SJSA1 (cell line): ENCODE data around the gene SMIM12. TPM values are rescaled to one million over a fixed set of nuclear protein-coding genes. Genes with fewer than 3 reads are reported as not detected.

Experiments
- DNase-seq, 2 experiments: peaks; one replicate each; pipeline ENCODE4 v3.0.0-alpha.2; 2015 to 2020; ENCODE audit warnings: low spot score in 2 of 2, low read depth in 1 of 2
- H3K27ac ChIP-seq: fragments of 250-450 bp; sonication (Bioruptor Pico); 2 replicates; pipeline ENCODE4 v1.5.1; 2020; ENCODE audit warnings: mild to moderate bottlenecking, moderate library complexity
- H3K27me3 ChIP-seq: fragments of 250-450 bp; sonication (Bioruptor Pico); replicated peaks from 2 replicates; pipeline ENCODE4 v1.5.1; 2020; ENCODE audit warnings: mild to moderate bottlenecking, moderate library complexity
- H3K36me3 ChIP-seq: fragments of 250-450 bp; sonication (Bioruptor Pico); 2 replicates; pipeline ENCODE4 v1.5.1; 2020; ENCODE audit warnings: mild to moderate bottlenecking
- H3K4me1 ChIP-seq: fragments of 250-450 bp; sonication (Bioruptor Pico); replicated peaks from 2 replicates; pipeline ENCODE4 v1.6.1; 2021; ENCODE audit warnings: mild to moderate bottlenecking
- H3K4me3 ChIP-seq: fragments of 250-450 bp; sonication (Bioruptor Pico); 2 replicates; pipeline ENCODE4 v1.5.1; 2020; ENCODE audit warnings: mild to moderate bottlenecking
- H3K9me3 ChIP-seq: fragments of 250-450 bp; sonication (Bioruptor Pico); replicated peaks from 2 replicates; pipeline ENCODE4 v1.5.1; 2020; ENCODE audit warnings: mild to moderate bottlenecking
- total RNA-seq: library from RNA; depleted of rRNA; stranded (reverse); fragments of >200 nt; shearing (Covaris generic); gene quantifications from 2 replicates; pipeline ENCODE4 v1.2.3, GENCODE V29; 2014

The SMIM12 gene
- total RNA-seq, 1 experiment from 2014 or later: 41.5 TPM

- H3K4me1 ChIP-seq: peaks cover 12% of the 10 kb centered on the region
- H3K9me3 ChIP-seq: no peaks in the 10 kb centered on the region
- no peak for DNase-seq
- no peak overlapping the region for H3K27ac ChIP-seq
- H3K27me3 ChIP-seq: peaks cover 19% of the 10 kb centered on the region
- no peak overlapping the region for H3K4me3 ChIP-seq
- H3K36me3 ChIP-seq: no peaks in the 10 kb centered on the region
Measured at GRCh38 chr1:34867415-34867814, 7.9 kb upstream of the SMIM12 start.

- DNase-seq: no peak
- H3K4me1 ChIP-seq: peaks cover 12% of the 10 kb centered on the region
- no peaks in the 10 kb centered on the region for H3K36me3 ChIP-seq
- H3K27ac ChIP-seq: no peak overlapping the region
- H3K4me3 ChIP-seq: peak overlapping the region; percentile 48
- no peaks in the 10 kb centered on the region for H3K9me3 ChIP-seq
- H3K27me3 ChIP-seq: peaks cover 13% of the 10 kb centered on the region
Measured at GRCh38 chr1:34866762-34867109, 7.2 kb upstream of the SMIM12 start.

DNA sequence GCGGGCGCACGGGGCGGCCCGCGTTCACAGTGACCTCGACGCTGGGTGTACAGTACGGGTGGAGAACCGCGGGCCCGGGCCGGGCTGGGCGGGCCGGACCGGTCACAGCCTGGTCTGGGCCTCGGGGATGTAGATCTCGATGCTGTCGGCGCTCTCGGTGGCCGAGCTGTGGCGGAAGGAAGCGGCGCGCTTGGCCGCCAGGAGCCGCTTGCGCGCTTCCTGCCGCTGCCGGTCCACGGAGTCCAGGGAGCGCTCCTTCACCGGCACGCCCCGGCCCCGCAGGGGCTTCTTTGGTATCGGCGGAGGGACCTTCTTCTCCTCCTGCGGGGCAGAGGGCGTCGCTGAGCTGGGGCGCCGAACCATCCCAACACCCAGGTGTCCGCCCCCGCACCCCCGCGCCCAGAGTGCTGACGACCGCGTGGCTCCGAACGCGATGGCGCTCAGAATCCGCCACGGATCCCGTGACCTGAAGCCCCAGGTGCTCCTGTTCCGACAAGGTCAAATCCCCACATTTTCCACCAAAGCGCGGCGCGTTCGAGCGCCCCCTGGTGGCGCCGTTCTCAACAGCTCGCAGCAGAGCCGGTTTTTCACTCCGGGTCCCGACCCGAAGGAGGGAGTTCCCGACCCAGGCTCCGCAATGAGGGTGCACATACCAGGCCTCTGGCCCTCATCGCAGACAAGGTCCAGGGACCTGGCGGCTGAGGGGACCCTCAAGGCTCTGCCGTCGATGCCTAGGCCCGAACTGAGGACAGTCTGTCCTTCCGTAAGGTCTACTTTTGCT, 6.6 kb upstream of the SMIM12 start:
- H3K9me3 ChIP-seq: no peaks in the 10 kb centered on the region
- peaks cover 13% of the 10 kb centered on the region for H3K27me3 ChIP-seq
- no peaks in the 10 kb centered on the region for H3K36me3 ChIP-seq
- peak overlapping the region; percentile 48 for H3K4me3 ChIP-seq
- H3K27ac ChIP-seq: no peak overlapping the region
- DNase-seq: peak; percentile 76 to 78
- peaks cover 12% of the 10 kb centered on the region for H3K4me1 ChIP-seq

DNA sequence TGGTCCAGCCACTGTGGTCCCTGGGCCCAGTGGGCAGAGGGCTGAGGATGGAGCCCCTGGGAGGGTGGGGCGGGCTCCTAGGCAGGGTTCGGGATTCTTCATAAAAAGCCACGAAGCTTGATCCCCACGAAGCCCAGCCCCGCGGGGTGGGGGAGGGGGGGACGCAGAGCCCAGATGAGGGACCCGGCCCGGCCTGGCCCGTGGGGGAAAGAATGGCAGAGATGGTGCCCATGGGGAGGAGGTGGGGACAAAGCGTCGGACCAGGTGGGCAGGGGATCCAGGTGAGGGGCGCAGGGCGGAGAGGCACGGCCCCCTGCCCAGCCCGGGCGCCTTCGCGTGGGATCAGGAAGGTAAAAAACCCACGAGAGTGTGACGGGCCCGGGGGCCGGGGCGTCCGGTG, 6.0 kb upstream of the SMIM12 start:
- Histone ChIP-seq H3K4me3 (peak overlapping the region; percentile 48), H3K9me3 (no peaks in the 10 kb centered on the region), H3K4me1 (peaks cover 12% of the 10 kb centered on the region), H3K27me3 (peaks cover 13% of the 10 kb centered on the region), H3K27ac (no peak overlapping the region), H3K36me3 (no peaks in the 10 kb centered on the region)
- no peak for DNase-seq

DNA sequence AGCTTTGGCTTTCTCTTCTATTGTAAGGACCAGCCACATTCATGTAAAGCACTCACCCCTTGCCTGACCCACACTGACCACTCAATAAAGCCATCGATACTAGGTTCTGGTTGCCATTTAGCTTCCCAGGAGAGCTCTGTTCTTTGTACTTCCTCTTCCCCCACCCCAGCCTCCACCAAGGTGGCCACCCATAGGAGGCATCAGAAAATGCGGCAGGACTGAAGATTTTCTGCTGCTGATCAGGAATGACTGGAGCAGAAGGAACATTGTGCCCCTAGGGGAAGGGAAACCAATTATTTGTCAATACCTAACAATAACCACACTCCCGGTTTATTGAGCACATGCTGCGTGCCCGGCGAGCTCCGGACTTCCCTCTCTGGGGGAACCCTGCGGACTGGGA, 5.2 kb upstream of the SMIM12 start:
- H3K27ac ChIP-seq: no peak overlapping the region
- H3K9me3 ChIP-seq: no peaks in the 10 kb centered on the region
- H3K4me1 ChIP-seq: peaks cover 15% of the 10 kb centered on the region
- no peak overlapping the region for H3K4me3 ChIP-seq
- no peaks in the 10 kb centered on the region for H3K36me3 ChIP-seq
- DNase-seq: no peak
- H3K27me3 ChIP-seq: peaks cover 13% of the 10 kb centered on the region

- no peak overlapping the region for H3K4me3 ChIP-seq
- H3K36me3 ChIP-seq: peaks cover 6% of the 10 kb centered on the region
- peaks cover 18% of the 10 kb centered on the region for H3K4me1 ChIP-seq
- no peaks in the 10 kb centered on the region for H3K9me3 ChIP-seq
- peaks cover 13% of the 10 kb centered on the region for H3K27me3 ChIP-seq
- H3K27ac ChIP-seq: no peak overlapping the region
- no peak for DNase-seq
Measured at GRCh38 chr1:34863501-34863900, 4.0 kb upstream of the SMIM12 start.

DNA sequence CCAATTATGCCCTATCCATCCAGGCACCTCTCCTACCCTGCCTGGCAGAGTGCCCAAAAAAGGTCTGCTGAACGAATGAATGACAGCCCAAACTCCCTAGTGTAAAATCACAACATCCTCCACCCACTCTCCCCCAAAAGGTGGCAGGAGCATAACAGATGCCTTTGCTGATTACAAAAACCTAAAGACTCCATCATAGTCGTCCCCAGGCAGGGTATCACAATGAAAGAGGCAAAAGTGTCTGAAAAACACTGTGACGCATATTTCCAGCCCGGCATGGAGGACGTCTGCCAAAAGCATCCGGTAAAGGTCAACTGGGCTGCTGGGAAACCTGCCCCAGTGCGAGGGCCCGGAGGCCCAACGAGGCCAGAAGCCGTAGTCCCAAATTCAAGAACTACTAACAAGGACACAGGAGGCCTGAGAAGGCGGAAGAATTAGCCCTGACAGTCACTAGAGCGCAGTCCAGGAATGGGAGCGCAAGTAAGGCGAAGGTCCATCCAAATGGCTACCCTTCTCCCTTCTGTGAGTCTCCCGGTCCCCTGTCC, 576 bp downstream of the SMIM12 start:
- H3K4me1 ChIP-seq: peaks cover 17% of the 10 kb centered on the region; the same call in 1 of the 2 replicates
- no peaks in the 10 kb centered on the region for H3K9me3 ChIP-seq
- peaks cover 41% of the 10 kb centered on the region for H3K36me3 ChIP-seq
- H3K27me3 ChIP-seq: no peaks in the 10 kb centered on the region; the same call in 1 of the 2 replicates
- H3K27ac ChIP-seq: peak overlapping the region; percentile 31
- peak overlapping the region; percentile 91 for H3K4me3 ChIP-seq
- peak in 1 of 2 experiments; percentile 6 for DNase-seq

DNA sequence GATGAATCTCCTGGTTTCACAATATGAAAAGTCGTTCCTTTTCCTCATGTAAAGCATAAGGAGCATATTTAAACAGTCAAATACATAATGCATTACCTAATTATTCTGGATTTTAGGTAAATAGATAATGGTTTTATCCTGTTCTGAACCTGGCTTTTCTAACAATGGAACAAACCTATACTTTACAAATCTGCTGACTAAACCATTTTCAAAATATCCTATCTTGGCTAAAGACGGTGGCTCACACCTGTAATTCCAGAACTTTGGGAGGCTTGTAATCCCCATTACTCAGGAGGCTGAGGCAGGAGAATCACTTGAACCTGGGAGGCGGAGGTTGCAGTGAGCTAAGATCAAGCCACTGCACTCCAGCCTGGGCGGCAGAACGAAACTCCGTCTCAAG, 2.9 kb downstream of the SMIM12 start:
- DNase-seq: no peak
- peaks cover 17% of the 10 kb centered on the region; the same call in 1 of the 2 replicates for H3K4me1 ChIP-seq
- no peak overlapping the region for H3K27ac ChIP-seq
- H3K27me3 ChIP-seq: no peaks in the 10 kb centered on the region
- no peaks in the 10 kb centered on the region for H3K9me3 ChIP-seq
- peaks cover 61% of the 10 kb centered on the region for H3K36me3 ChIP-seq
- no peak overlapping the region for H3K4me3 ChIP-seq

- no peak overlapping the region for H3K4me3 ChIP-seq
- no peaks in the 10 kb centered on the region for H3K9me3 ChIP-seq
- no peak overlapping the region for H3K27ac ChIP-seq
- DNase-seq: peak; percentile 76 to 92
- peaks cover 4% of the 10 kb centered on the region; the same call in 1 of the 2 replicates for H3K4me1 ChIP-seq
- no peaks in the 10 kb centered on the region for H3K27me3 ChIP-seq
- H3K36me3 ChIP-seq: peaks cover 71% of the 10 kb centered on the region
Measured at GRCh38 chr1:34852677-34853217, 6.8 kb downstream of the SMIM12 start.

- Histone ChIP-seq H3K27me3 (no peaks in the 10 kb centered on the region), H3K27ac (no peak overlapping the region), H3K36me3 (peaks cover 65% of the 10 kb centered on the region), H3K4me1 (no peaks in the 10 kb centered on the region), H3K4me3 (no peak overlapping the region), H3K9me3 (no peaks in the 10 kb centered on the region)
- DNase-seq: no peak
Measured at GRCh38 chr1:34851431-34852105, 8.0 kb downstream of the SMIM12 start.

- Histone ChIP-seq H3K4me1 (no peaks in the 10 kb centered on the region), H3K27ac (no peak overlapping the region), H3K9me3 (no peaks in the 10 kb centered on the region), H3K4me3 (no peak overlapping the region), H3K36me3 (peaks cover 54% of the 10 kb centered on the region), H3K27me3 (no peaks in the 10 kb centered on the region)
- DNase-seq: no peak
Measured at GRCh38 chr1:34850382-34850781, 9.2 kb downstream of the SMIM12 start.

GRCh38 chr1:34847094-34847493, 12.5 kb downstream of the SMIM12 start:
- no peak for DNase-seq
- Histone ChIP-seq H3K36me3 (peaks cover 24% of the 10 kb centered on the region), H3K9me3 (no peaks in the 10 kb centered on the region), H3K4me3 (no peak overlapping the region), H3K27me3 (no peaks in the 10 kb centered on the region), H3K27ac (no peak overlapping the region), H3K4me1 (peaks cover 6% of the 10 kb centered on the region; the same call in 1 of the 2 replicates)

DNA sequence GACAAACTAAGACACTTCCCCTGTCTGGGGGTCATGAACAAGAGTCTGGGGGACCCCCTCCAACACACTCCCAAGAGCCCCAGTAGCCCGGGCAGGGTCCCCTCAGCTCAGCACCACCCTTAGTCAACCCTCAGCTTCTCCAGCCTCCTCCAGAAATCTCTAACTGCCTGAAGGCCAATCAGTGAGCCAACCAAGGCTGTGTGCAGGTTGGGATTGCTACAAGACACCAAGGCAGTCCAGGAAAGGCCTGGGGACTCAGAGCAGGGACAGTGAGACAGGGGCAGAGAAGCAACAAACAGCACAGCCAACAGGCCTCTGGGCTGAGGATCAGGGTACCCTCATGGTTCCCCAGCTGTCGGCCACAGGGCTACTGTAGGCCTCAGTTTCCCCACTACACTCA, 13.3 kb downstream of the SMIM12 start:
- no peak for DNase-seq
- Histone ChIP-seq H3K4me1 (peaks cover 6% of the 10 kb centered on the region; the same call in 1 of the 2 replicates), H3K36me3 (peaks cover 16% of the 10 kb centered on the region), H3K27me3 (no peaks in the 10 kb centered on the region), H3K27ac (no peak overlapping the region), H3K9me3 (no peaks in the 10 kb centered on the region), H3K4me3 (no peak overlapping the region)
